IMR-90 (cell line): ENCODE results near the gene RGMA. TPM values are rescaled to one million over a fixed set of nuclear protein-coding genes. Genes with fewer than 3 reads are reported as not detected.

Source experiments
- ATAC-seq: fragments of 200-7000 bp; cut with Tn5 transposase; 2 replicates; pipeline ENCODE4 v1.9.1; 2020; ENCODE audit warnings: low read depth, mild to moderate bottlenecking, moderate library complexity
- BruUV-seq: library from RNA; stranded (reverse); fragments of 400-500 nt; replicated peaks from 2 replicates; lab custom pipeline; 2021; lab: Mats Ljungman, UMichigan
- CTCF ChIA-PET: fragments of 300-600 bp; formaldehyde crosslinking; extraction: SDS; loops from one replicate; lab custom pipeline; 2021; ENCODE audit warnings: antibody characterized with exemption; lab: Yijun Ruan, JAX
- POLR2A ChIA-PET: fragments of 300-600 bp; sonication (Branson Sonifier 250); formaldehyde crosslinking; loops from one replicate; lab custom pipeline; 2022; ENCODE audit warnings: antibody characterized with exemption; ENCODE audit not compliant: unreplicated experiment; lab: Charles Lee
- DNase-seq: peaks from one replicate; pipeline ENCODE4 v3.0.0; 2013
- H2AFZ ChIP-seq: replicated peaks from 2 replicates; pipeline ENCODE3; 2013; ENCODE audit warnings: low read length, mild to moderate bottlenecking; ENCODE audit not compliant: poor library complexity
- H2AK5ac ChIP-seq: 2 replicates; pipeline ENCODE4 v1.6.1; 2013; ENCODE audit warnings: low read depth, low read length, inconsistent platforms
- H2AK9ac ChIP-seq: replicated peaks from 2 replicates; pipeline ENCODE3; 2013; ENCODE audit warnings: mild to moderate bottlenecking, low read depth, low read length, moderate library complexity; ENCODE audit not compliant: poor library complexity
- H2BK120ac ChIP-seq: 2 replicates; pipeline ENCODE4 v1.6.1; 2013; ENCODE audit warnings: low read depth, low read length, inconsistent platforms
- H2BK15ac ChIP-seq: 3 replicates; pipeline ENCODE4 v1.6.1; 2013; ENCODE audit warnings: low read depth, low read length, inconsistent platforms
- H2BK20ac ChIP-seq: 2 replicates; pipeline ENCODE4 v1.6.1; 2013; ENCODE audit warnings: low read depth, mild to moderate bottlenecking, inconsistent platforms, low read length, moderate library complexity
- H2BK5ac ChIP-seq: 2 replicates; pipeline ENCODE4 v1.6.1; 2013; ENCODE audit warnings: mild to moderate bottlenecking, low read depth, low read length, inconsistent platforms; ENCODE audit not compliant: poor library complexity, severe bottlenecking
- H3K14ac ChIP-seq: replicated peaks from 2 replicates; pipeline ENCODE4 v1.6.1; 2013; ENCODE audit warnings: low read depth, low read length, inconsistent platforms
- H3K18ac ChIP-seq: 2 replicates; pipeline ENCODE4 v1.6.1; 2013; ENCODE audit warnings: low read depth, low read length, control low read depth
- H3K23ac ChIP-seq: 2 replicates; pipeline ENCODE4 v1.6.1; 2013; ENCODE audit warnings: low read depth, low read length, inconsistent platforms
- H3K27ac ChIP-seq: 2 replicates; pipeline ENCODE4 v1.5.1; 2013; ENCODE audit warnings: mild to moderate bottlenecking, control low read depth, low read length; ENCODE audit not compliant: insufficient read depth
- H3K27me3 ChIP-seq: 2 replicates; pipeline ENCODE4 v1.6.1; 2013; ENCODE audit warnings: low read length; ENCODE audit not compliant: control insufficient read depth, insufficient read depth
- H3K36me3 ChIP-seq: 2 replicates; pipeline ENCODE4 v1.6.1; 2013; ENCODE audit warnings: low read length, mixed read lengths; ENCODE audit not compliant: control insufficient read depth, insufficient read depth
- H3K4ac ChIP-seq: 2 replicates; pipeline ENCODE4 v1.6.1; 2013; ENCODE audit warnings: low read depth, low read length, inconsistent platforms
- H3K4me1 ChIP-seq: 2 replicates; pipeline ENCODE4 v1.6.1; 2013; ENCODE audit warnings: low read length, mixed read lengths; ENCODE audit not compliant: control insufficient read depth, insufficient read depth
- H3K4me2 ChIP-seq: 2 replicates; pipeline ENCODE4 v1.6.1; 2013; ENCODE audit warnings: low read depth, mild to moderate bottlenecking, control low read depth, low read length, moderate library complexity
- H3K4me3 ChIP-seq: 2 replicates; pipeline ENCODE4 v1.5.1; 2013; ENCODE audit warnings: low read depth, mild to moderate bottlenecking, control low read depth, low read length, moderate library complexity; ENCODE audit not compliant: insufficient read depth
- H3K56ac ChIP-seq: 2 replicates; pipeline ENCODE4 v1.6.1; 2013; ENCODE audit warnings: low read length, inconsistent platforms; ENCODE audit not compliant: insufficient read depth; ENCODE audit errors: extremely low read depth
- H3K79me1 ChIP-seq, 2 experiments: 2 replicates each; pipeline ENCODE4 v1.6.1; 2013; ENCODE audit warnings: low read length in 2 of 2, inconsistent platforms in 1 of 2, low read depth in 1 of 2
- H3K9ac ChIP-seq: 2 replicates; pipeline ENCODE4 v1.6.1; 2013; ENCODE audit warnings: low read depth, low read length, control low read depth
- H3K9me1 ChIP-seq: 2 replicates; pipeline ENCODE4 v1.6.1; 2013; ENCODE audit warnings: low read length, inconsistent platforms; ENCODE audit not compliant: insufficient read depth
- H3K9me3 ChIP-seq: 2 replicates; pipeline ENCODE4 v1.6.1; 2013; ENCODE audit warnings: low read length; ENCODE audit not compliant: control insufficient read depth, insufficient read depth
- H4K20me1 ChIP-seq: 2 replicates; pipeline ENCODE4 v1.6.1; 2013; ENCODE audit warnings: low read length, inconsistent platforms; ENCODE audit not compliant: insufficient read depth
- H4K5ac ChIP-seq: 2 replicates; pipeline ENCODE4 v1.6.1; 2013; ENCODE audit warnings: mild to moderate bottlenecking, low read depth, low read length, control low read depth
- H4K8ac ChIP-seq, 2 experiments: 2 replicates each; pipeline ENCODE4 v1.6.1; 2013; ENCODE audit warnings: low read depth in 2 of 2, low read length in 2 of 2, control low read depth in 1 of 2, inconsistent platforms in 1 of 2
- H4K91ac ChIP-seq: 2 replicates; pipeline ENCODE4 v1.6.1; 2013; ENCODE audit warnings: low read depth, low read length, inconsistent platforms; ENCODE audit not compliant: insufficient read depth
- BHLHE40 ChIP-seq: fragments of 150-350 bp; IDR thresholded peaks from 2 replicates; pipeline ENCODE4 v1.6.1; 2016; ENCODE audit warnings: mild to moderate bottlenecking, low read depth, low read length
- MAFK ChIP-seq: IDR thresholded peaks from 2 replicates; pipeline ENCODE4 v1.6.1; 2012; ENCODE audit warnings: low read depth, low read length, improper control_type of control experiment
- MAZ ChIP-seq: IDR thresholded peaks from 2 replicates; pipeline ENCODE4 v1.6.1; 2012; ENCODE audit warnings: low read depth, mild to moderate bottlenecking, low read length, improper control_type of control experiment, moderate library complexity, borderline replicate concordance
- MXI1 ChIP-seq: IDR thresholded peaks from 2 replicates; pipeline ENCODE4 v1.6.1; 2012; ENCODE audit warnings: low read depth, mild to moderate bottlenecking, low read length, moderate library complexity, borderline replicate concordance
- RCOR1 ChIP-seq: IDR thresholded peaks from 2 replicates; pipeline ENCODE4 v1.6.1; 2012; ENCODE audit warnings: mild to moderate bottlenecking, low read length, improper control_type of control experiment; ENCODE audit not compliant: insufficient replicate concordance
- RFX5 ChIP-seq: IDR thresholded peaks from 2 replicates; pipeline ENCODE4 v1.8.0; 2012; ENCODE audit warnings: low read depth, mild to moderate bottlenecking, low read length, moderate library complexity
- WGBS, 2 experiments: methylation state at CpG; one replicate each; pipeline versions ENCODE4 v1.1.5 to v1.1.7; 2013; ENCODE audit warnings: missing lambda C conversion rate in 2 of 2; ENCODE audit not compliant: insufficient read length in 1 of 2; ENCODE audit errors: extremely low coverage in 2 of 2; 5-methylcytosine and 5-hydroxymethylcytosine counted together
- dilution Hi-C: fragments of 300-500 bp; cut with HindIII; formaldehyde crosslinking; loops from one replicate; pipeline ENCODE4 v1.14.3; 2018; ENCODE audit warnings: low sequenced_read_pairs; ENCODE audit not compliant: unreplicated experiment
- in situ Hi-C: fragments of 300-500 bp; cut with MboI; formaldehyde crosslinking; loops from 3 replicates; pipeline ENCODE4 v1.14.3; 2019; ENCODE audit warnings: low sequenced_read_pairs, inconsistent platforms, mixed read lengths
- intact Hi-C: fragments of 100-400 bp; cut with micrococcal nuclease; formaldehyde crosslinking; loops from 2 replicates; pipeline ENCODE4 v1.10.0; 2022
- polyA plus RNA-seq, 3 experiments: library from polyadenylated mRNA; depleted of rRNA; stranded (reverse); fragments of >200 nt; gene quantifications; 2 replicates each; pipeline ENCODE4 v1.2.3, GENCODE V29; 2012; ENCODE audit warnings: low replicate concordance in 1 of 3
- total RNA-seq: library from RNA; depleted of rRNA; stranded (reverse); fragments of >200 nt; gene quantifications from 2 replicates; pipeline ENCODE4 v1.2.3, GENCODE V29; 2012
- TF ChIP-seq, protein P1 (sequence below): conservative IDR thresholded peaks from 2 replicates; pipeline ENCODE4 v1.5.1; 2012; ENCODE audit warnings: mild to moderate bottlenecking, low read depth, low read length, improper control_type of control experiment
- TF ChIP-seq, protein P2 (sequence below): fragments of 150-350 bp; IDR thresholded peaks from 2 replicates; pipeline ENCODE4 v1.6.1; 2016; ENCODE audit warnings: low read depth, mild to moderate bottlenecking, low read length, moderate library complexity, borderline replicate concordance

Gene RGMA
- total and polyA plus RNA-seq, 2 of the 4 experiments (the other 2 are of a cell fraction): 0.18 to 0.26 TPM

DNA sequence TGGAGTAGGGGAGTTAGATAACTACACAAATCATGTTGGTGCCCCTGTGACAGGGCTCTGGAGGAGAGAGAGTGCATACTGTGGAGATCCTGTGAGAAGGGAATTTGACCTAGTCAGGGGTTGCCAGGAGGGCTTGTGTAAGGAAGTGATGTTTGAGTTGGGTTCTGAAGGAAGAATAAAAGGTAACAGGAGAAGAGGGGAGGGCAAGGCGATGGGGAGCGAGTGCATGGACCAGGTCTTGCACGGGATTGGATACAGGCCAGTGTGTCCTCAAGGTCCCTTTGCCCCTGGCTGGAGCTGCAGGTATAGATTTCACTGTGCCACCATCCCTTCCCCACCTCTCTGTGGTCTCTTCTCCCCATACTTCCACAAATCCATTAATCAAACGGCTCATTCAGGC is 83.9 kb downstream of the RGMA start:
- Histone ChIP-seq H2BK15ac (no peak overlapping the region), H3K56ac (no peak overlapping the region), H4K5ac (no peak overlapping the region), H4K91ac (no peak overlapping the region), H2BK5ac (no peak overlapping the region), H3K4me3 (no peak overlapping the region), H3K23ac (no peak overlapping the region), H3K9ac (no peak overlapping the region), H2BK120ac (no peak overlapping the region), H2BK20ac (no peak overlapping the region), H3K4ac (no peak overlapping the region), H4K8ac (no peak overlapping the region), H3K18ac (no peak overlapping the region), H3K9me3 (no peaks in the 10 kb centered on the region), H3K14ac (no peak overlapping the region), H2AK9ac (no peak overlapping the region), H4K20me1 (peaks cover 4% of the 10 kb centered on the region; the same call in 1 of the 2 replicates), H3K27ac (no peak overlapping the region), H3K36me3 (peaks cover 61% of the 10 kb centered on the region), H2AFZ (no peak overlapping the region), H3K27me3 (no peaks in the 10 kb centered on the region), H3K9me1 (no peaks in the 10 kb centered on the region), H3K4me1 (peaks cover 3% of the 10 kb centered on the region; the same call in 1 of the 2 replicates), H3K79me1 (peaks cover 38 to 47% of the 10 kb centered on the region in 2 experiments), H2AK5ac (no peak overlapping the region), H3K4me2 (no peak overlapping the region)
- no peak; the same call in 1 of the 2 replicates for ATAC-seq
- no TSS peak for BruUV-seq
- intact Hi-C loops (loop anchor here (5.0 kb wide), 1 partner anchor 63 kb away; no protein-coding TSS in a partner anchor), dilution Hi-C loops (no loop called here), in situ Hi-C loops (no loop called here)
- no CpG with 5 or more reads among the region's 4 CpGs for WGBS, 2 experiments
- DNase-seq: no peak
- CTCF ChIA-PET: no interaction called here
- no peak for TF ChIP-seq BHLHE40
- TF ChIP-seq, protein P1, sequence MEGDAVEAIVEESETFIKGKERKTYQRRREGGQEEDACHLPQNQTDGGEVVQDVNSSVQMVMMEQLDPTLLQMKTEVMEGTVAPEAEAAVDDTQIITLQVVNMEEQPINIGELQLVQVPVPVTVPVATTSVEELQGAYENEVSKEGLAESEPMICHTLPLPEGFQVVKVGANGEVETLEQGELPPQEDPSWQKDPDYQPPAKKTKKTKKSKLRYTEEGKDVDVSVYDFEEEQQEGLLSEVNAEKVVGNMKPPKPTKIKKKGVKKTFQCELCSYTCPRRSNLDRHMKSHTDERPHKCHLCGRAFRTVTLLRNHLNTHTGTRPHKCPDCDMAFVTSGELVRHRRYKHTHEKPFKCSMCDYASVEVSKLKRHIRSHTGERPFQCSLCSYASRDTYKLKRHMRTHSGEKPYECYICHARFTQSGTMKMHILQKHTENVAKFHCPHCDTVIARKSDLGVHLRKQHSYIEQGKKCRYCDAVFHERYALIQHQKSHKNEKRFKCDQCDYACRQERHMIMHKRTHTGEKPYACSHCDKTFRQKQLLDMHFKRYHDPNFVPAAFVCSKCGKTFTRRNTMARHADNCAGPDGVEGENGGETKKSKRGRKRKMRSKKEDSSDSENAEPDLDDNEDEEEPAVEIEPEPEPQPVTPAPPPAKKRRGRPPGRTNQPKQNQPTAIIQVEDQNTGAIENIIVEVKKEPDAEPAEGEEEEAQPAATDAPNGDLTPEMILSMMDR: no peak
- no peak for TF ChIP-seq RCOR1
- no peak for TF ChIP-seq MAZ
- no peak for TF ChIP-seq RFX5
- TF ChIP-seq MXI1: no peak
- TF ChIP-seq, protein P2, sequence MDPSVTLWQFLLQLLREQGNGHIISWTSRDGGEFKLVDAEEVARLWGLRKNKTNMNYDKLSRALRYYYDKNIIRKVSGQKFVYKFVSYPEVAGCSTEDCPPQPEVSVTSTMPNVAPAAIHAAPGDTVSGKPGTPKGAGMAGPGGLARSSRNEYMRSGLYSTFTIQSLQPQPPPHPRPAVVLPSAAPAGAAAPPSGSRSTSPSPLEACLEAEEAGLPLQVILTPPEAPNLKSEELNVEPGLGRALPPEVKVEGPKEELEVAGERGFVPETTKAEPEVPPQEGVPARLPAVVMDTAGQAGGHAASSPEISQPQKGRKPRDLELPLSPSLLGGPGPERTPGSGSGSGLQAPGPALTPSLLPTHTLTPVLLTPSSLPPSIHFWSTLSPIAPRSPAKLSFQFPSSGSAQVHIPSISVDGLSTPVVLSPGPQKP: no peak
- no peak for TF ChIP-seq MAFK
- POLR2A ChIA-PET: no interaction called here
